WTC11 (cell line): ENCODE measurements around the gene BTBD9.

ENCODE experiments used
- CREB1 ChIP-seq: sonication (generic); formaldehyde crosslinking; IDR thresholded peaks from 2 replicates; pipeline ENCODE4 v1.8.0; 2023; ENCODE audit warnings: mild to moderate bottlenecking, missing genetic modification reagents
- CREM ChIP-seq: sonication (generic); formaldehyde crosslinking; IDR thresholded peaks from 2 replicates; pipeline ENCODE4 v1.8.1; 2022; ENCODE audit warnings: mild to moderate bottlenecking, missing genetic modification reagents, moderate library complexity
- ELF4 ChIP-seq: sonication (generic); formaldehyde crosslinking; IDR thresholded peaks from 2 replicates; pipeline ENCODE4 v1.8.1; 2022; ENCODE audit warnings: low read depth, mild to moderate bottlenecking, moderate library complexity, missing genetic modification reagents
- FOXP1 ChIP-seq: sonication (generic); formaldehyde crosslinking; IDR thresholded peaks from 2 replicates; pipeline ENCODE4 v1.8.0; 2022; ENCODE audit warnings: missing genetic modification reagents, mild to moderate bottlenecking, moderate library complexity, borderline replicate concordance
- GTF2I ChIP-seq: fragments of 250-450 bp; sonication (Bioruptor Pico); conservative IDR thresholded peaks from 2 replicates; pipeline ENCODE4 v1.4.0; 2021; ENCODE audit warnings: mild to moderate bottlenecking
- NR2C2 ChIP-seq: sonication (generic); formaldehyde crosslinking; IDR thresholded peaks from 2 replicates; pipeline ENCODE4 v1.8.0; 2022; ENCODE audit warnings: mild to moderate bottlenecking, missing genetic modification reagents
- SMAD3 ChIP-seq: sonication (generic); formaldehyde crosslinking; IDR thresholded peaks from 2 replicates; pipeline ENCODE4 v1.8.0; 2022; ENCODE audit warnings: missing genetic modification reagents, mild to moderate bottlenecking, borderline replicate concordance
- SP1 ChIP-seq: sonication (generic); formaldehyde crosslinking; conservative IDR thresholded peaks from 2 replicates; pipeline ENCODE4 v1.8.1; 2022; ENCODE audit warnings: missing genetic modification reagents
- TF ChIP-seq, protein P1 (sequence below): sonication (generic); formaldehyde crosslinking; IDR thresholded peaks from 2 replicates; pipeline ENCODE4 v1.8.1; 2022; ENCODE audit warnings: mild to moderate bottlenecking, missing genetic modification reagents, moderate library complexity, borderline replicate concordance
- TF ChIP-seq, protein P2 (sequence below): sonication (generic); formaldehyde crosslinking; IDR thresholded peaks from 2 replicates; pipeline ENCODE4 v1.8.0; 2022; ENCODE audit warnings: mild to moderate bottlenecking, missing genetic modification reagents
- TF ChIP-seq, protein P3 (sequence below): fragments of 200-600 bp; IDR thresholded peaks from 2 replicates; pipeline ENCODE4 v1.8.0; 2022; ENCODE audit warnings: antibody characterized with exemption
- TF ChIP-seq, protein P4 (sequence below): sonication (generic); formaldehyde crosslinking; IDR thresholded peaks from 2 replicates; pipeline ENCODE4 v1.8.1; 2022; ENCODE audit warnings: low read depth, missing genetic modification reagents, borderline replicate concordance
- TF ChIP-seq, protein P5 (sequence below): sonication (generic); formaldehyde crosslinking; IDR thresholded peaks from 2 replicates; pipeline ENCODE4 v1.8.1; 2023; ENCODE audit warnings: mild to moderate bottlenecking, missing genetic modification reagents, moderate library complexity
- TF ChIP-seq, protein P6 (sequence below): sonication (generic); formaldehyde crosslinking; IDR thresholded peaks from 2 replicates; pipeline ENCODE4 v1.8.1; 2022; ENCODE audit warnings: mild to moderate bottlenecking, moderate library complexity, missing genetic modification reagents

DNA sequence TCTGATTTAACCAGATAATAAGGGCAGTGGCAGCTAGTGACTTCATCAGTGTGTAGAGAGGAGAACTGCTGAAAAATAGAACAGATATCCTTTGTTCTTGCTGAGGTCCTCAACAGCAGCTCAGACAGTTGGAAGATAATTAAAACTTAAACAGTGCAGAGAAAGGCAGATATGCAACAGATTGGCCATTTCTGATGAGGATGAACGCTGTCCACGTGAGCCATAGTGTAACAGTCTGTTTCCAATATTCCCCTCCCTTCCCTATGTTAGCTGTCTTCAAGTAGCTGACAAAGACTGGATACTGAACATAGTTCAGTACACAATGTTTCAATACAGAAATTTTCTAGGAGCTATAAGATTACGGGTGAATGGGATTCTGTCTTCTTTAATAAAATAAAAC lies 291.4 kb downstream of the BTBD9 start:
- no peak for TF ChIP-seq GTF2I (CRISPR knock-in tag)
- TF ChIP-seq, protein P1, sequence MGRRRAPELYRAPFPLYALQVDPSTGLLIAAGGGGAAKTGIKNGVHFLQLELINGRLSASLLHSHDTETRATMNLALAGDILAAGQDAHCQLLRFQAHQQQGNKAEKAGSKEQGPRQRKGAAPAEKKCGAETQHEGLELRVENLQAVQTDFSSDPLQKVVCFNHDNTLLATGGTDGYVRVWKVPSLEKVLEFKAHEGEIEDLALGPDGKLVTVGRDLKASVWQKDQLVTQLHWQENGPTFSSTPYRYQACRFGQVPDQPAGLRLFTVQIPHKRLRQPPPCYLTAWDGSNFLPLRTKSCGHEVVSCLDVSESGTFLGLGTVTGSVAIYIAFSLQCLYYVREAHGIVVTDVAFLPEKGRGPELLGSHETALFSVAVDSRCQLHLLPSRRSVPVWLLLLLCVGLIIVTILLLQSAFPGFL (CRISPR knock-in tag), result no peak
- TF ChIP-seq, protein P2, sequence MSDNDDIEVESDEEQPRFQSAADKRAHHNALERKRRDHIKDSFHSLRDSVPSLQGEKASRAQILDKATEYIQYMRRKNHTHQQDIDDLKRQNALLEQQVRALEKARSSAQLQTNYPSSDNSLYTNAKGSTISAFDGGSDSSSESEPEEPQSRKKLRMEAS (CRISPR knock-in tag), result no peak
- TF ChIP-seq NR2C2 (CRISPR knock-in tag), result no peak
- TF ChIP-seq, protein P3, sequence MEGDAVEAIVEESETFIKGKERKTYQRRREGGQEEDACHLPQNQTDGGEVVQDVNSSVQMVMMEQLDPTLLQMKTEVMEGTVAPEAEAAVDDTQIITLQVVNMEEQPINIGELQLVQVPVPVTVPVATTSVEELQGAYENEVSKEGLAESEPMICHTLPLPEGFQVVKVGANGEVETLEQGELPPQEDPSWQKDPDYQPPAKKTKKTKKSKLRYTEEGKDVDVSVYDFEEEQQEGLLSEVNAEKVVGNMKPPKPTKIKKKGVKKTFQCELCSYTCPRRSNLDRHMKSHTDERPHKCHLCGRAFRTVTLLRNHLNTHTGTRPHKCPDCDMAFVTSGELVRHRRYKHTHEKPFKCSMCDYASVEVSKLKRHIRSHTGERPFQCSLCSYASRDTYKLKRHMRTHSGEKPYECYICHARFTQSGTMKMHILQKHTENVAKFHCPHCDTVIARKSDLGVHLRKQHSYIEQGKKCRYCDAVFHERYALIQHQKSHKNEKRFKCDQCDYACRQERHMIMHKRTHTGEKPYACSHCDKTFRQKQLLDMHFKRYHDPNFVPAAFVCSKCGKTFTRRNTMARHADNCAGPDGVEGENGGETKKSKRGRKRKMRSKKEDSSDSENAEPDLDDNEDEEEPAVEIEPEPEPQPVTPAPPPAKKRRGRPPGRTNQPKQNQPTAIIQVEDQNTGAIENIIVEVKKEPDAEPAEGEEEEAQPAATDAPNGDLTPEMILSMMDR, result no peak
- no peak for TF ChIP-seq ELF4
- TF ChIP-seq CREB1 (CRISPR knock-in tag), result no peak
- TF ChIP-seq SP1 (CRISPR knock-in tag), result no peak
- TF ChIP-seq FOXP1 (CRISPR knock-in tag), result no peak
- no peak for TF ChIP-seq CREM (CRISPR knock-in tag)
- no peak for TF ChIP-seq SMAD3 (CRISPR knock-in tag)
- TF ChIP-seq, protein P4, sequence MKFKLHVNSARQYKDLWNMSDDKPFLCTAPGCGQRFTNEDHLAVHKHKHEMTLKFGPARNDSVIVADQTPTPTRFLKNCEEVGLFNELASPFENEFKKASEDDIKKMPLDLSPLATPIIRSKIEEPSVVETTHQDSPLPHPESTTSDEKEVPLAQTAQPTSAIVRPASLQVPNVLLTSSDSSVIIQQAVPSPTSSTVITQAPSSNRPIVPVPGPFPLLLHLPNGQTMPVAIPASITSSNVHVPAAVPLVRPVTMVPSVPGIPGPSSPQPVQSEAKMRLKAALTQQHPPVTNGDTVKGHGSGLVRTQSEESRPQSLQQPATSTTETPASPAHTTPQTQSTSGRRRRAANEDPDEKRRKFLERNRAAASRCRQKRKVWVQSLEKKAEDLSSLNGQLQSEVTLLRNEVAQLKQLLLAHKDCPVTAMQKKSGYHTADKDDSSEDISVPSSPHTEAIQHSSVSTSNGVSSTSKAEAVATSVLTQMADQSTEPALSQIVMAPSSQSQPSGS (CRISPR knock-in tag), result no peak
- TF ChIP-seq, protein P5, sequence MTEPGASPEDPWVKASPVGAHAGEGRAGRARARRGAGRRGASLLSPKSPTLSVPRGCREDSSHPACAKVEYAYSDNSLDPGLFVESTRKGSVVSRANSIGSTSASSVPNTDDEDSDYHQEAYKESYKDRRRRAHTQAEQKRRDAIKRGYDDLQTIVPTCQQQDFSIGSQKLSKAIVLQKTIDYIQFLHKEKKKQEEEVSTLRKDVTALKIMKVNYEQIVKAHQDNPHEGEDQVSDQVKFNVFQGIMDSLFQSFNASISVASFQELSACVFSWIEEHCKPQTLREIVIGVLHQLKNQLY (CRISPR knock-in tag), result no peak
- TF ChIP-seq, protein P6, sequence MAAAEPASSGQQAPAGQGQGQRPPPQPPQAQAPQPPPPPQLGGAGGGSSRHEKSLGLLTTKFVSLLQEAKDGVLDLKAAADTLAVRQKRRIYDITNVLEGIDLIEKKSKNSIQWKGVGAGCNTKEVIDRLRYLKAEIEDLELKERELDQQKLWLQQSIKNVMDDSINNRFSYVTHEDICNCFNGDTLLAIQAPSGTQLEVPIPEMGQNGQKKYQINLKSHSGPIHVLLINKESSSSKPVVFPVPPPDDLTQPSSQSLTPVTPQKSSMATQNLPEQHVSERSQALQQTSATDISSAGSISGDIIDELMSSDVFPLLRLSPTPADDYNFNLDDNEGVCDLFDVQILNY (CRISPR knock-in tag), result no peak
